K562 (cell line): Measurements from ENCODE around the gene SCYGR2. TPM values are rescaled to one million over a fixed set of nuclear protein-coding genes. Genes with fewer than 3 reads are reported as not detected.

Experiments
- ATAC-seq: fragments of 200-7000 bp; cut with Tn5 transposase; 3 replicates; pipeline ENCODE4 v1.9.1; 2020; ENCODE audit warnings: moderate library complexity
- BruUV-seq: library from RNA; stranded (reverse); fragments of 400-500 nt; replicated peaks from 2 replicates; lab custom pipeline; 2021; lab: Mats Ljungman, UMichigan
- CTCF ChIA-PET: fragments of 300-600 bp; formaldehyde crosslinking; extraction: SDS; loops from one replicate; lab custom pipeline; 2021; ENCODE audit warnings: low intra/inter-chr PET ratio; lab: Yijun Ruan, JAX
- POLR2A ChIA-PET: fragments of 300-600, 350-650 bp; sonication (Branson Sonifier 250); formaldehyde crosslinking; extraction: SDS; loops from one replicate; lab custom pipeline; 2021; ENCODE audit warnings: antibody characterized with exemption, inconsistent platforms; lab: Yijun Ruan, JAX
- DNase-seq, 4 experiments: peaks; one replicate each; pipeline versions ENCODE4 v3.0.0 to v3.0.0-alpha.2; 2011 to 2018; ENCODE audit warnings: low spot score in 3 of 4, mixed read lengths in 3 of 4; ENCODE audit errors: extremely low read depth in 1 of 4
- FAIRE-seq: peaks from 2 replicates; lab custom pipeline; 2011; peaks lifted over from hg19 to GRCh38; lab: Jason Lieb, UNC
- H2AFZ ChIP-seq: 2 replicates; pipeline ENCODE4 v1.6.0; 2011; ENCODE audit warnings: low read depth, low read length, control low read depth, inconsistent platforms
- H3K27ac ChIP-seq: fragments of 200-600 bp; 3 replicates; pipeline ENCODE4 v1.8.0; 2011; ENCODE audit warnings: low read depth, mild to moderate bottlenecking, control low read depth, inconsistent platforms, low read length, moderate library complexity, mixed read lengths; ENCODE audit errors: extremely low read depth
- H3K27me3 ChIP-seq, 2 experiments: fragments of 300-600 bp in 1 of 2; 2 replicates in 1 of 2; 3 replicates in 1 of 2; pipeline versions ENCODE4 v1.6.0 to v1.8.0; 2011; ENCODE audit warnings: inconsistent platforms in 2 of 2, low read length in 2 of 2, mild to moderate bottlenecking in 1 of 2, mixed read lengths in 1 of 2, moderate library complexity in 1 of 2; ENCODE audit not compliant: control insufficient read depth in 2 of 2, insufficient read depth in 2 of 2
- H3K36me3 ChIP-seq: fragments of 300-600 bp; 3 replicates; pipeline ENCODE4 v1.8.0; 2011; ENCODE audit warnings: mild to moderate bottlenecking, low read length, inconsistent platforms; ENCODE audit not compliant: control insufficient read depth, insufficient read depth
- H3K4me1 ChIP-seq, 2 experiments: fragments of 200-600 bp in 1 of 2; replicated peaks in 1 of 2; 2 replicates in 1 of 2; 3 replicates in 1 of 2; pipeline versions ENCODE4 v1.5.1 to v1.8.0; 2011; ENCODE audit warnings: inconsistent platforms in 2 of 2, low read length in 2 of 2, mild to moderate bottlenecking in 1 of 2, mixed read lengths in 1 of 2, moderate library complexity in 1 of 2; ENCODE audit not compliant: control insufficient read depth in 2 of 2, insufficient read depth in 2 of 2
- H3K4me2 ChIP-seq: 2 replicates; pipeline ENCODE4 v1.6.1; 2011; ENCODE audit warnings: low read length, control low read depth, inconsistent platforms, mixed read lengths; ENCODE audit not compliant: insufficient read depth
- H3K4me3 ChIP-seq: fragments of 200-600 bp; sonication (generic), shearing (Covaris generic); 2 replicates; pipeline ENCODE4 v1.5.1; 2016; ENCODE audit warnings: control low read depth, inconsistent platforms
- H3K79me2 ChIP-seq: fragments of 200-600 bp; 3 replicates; pipeline ENCODE4 v1.8.0; 2011; ENCODE audit warnings: low read length, inconsistent platforms; ENCODE audit not compliant: control insufficient read depth, insufficient read depth
- H3K9ac ChIP-seq, 2 experiments: 2 replicates each; pipeline versions ENCODE4 v1.6.0 to v1.6.1; 2011; ENCODE audit warnings: low read depth in 2 of 2, low read length in 2 of 2, control low read depth in 1 of 2, inconsistent platforms in 1 of 2, mild to moderate bottlenecking in 1 of 2, mixed read lengths in 1 of 2; ENCODE audit not compliant: insufficient read depth in 1 of 2
- H3K9me1 ChIP-seq: one replicate; pipeline ENCODE4 v1.6.0; 2011; ENCODE audit warnings: inconsistent platforms, mild to moderate bottlenecking, low read length, moderate library complexity; ENCODE audit not compliant: control insufficient read depth, insufficient read depth
- H3K9me3 ChIP-seq: replicated peaks from 2 replicates; pipeline ENCODE4 v1.5.1; 2011; ENCODE audit warnings: low read depth, low read length, inconsistent platforms; ENCODE audit not compliant: control insufficient read depth, insufficient read depth
- H4K20me1 ChIP-seq: replicated peaks from 2 replicates; pipeline ENCODE4 v1.6.1; 2011; ENCODE audit warnings: low read length, inconsistent platforms, mixed read lengths; ENCODE audit not compliant: control insufficient read depth, insufficient read depth
- ARHGAP35 ChIP-seq: fragments of 450-650 bp; IDR thresholded peaks from 2 replicates; pipeline ENCODE4 v1.6.1; 2018; ENCODE audit not compliant: partially characterized antibody
- CBX5 ChIP-seq: IDR thresholded peaks from 2 replicates; pipeline ENCODE4 v1.6.1; 2014; ENCODE audit warnings: low read depth, borderline replicate concordance
- E4F1 ChIP-seq: fragments of 250-450 bp; sonication (Bioruptor Pico); IDR thresholded peaks from 2 replicates; pipeline ENCODE4 v1.5.0; 2021; ENCODE audit warnings: mild to moderate bottlenecking, borderline replicate concordance
- GTF2F1 ChIP-seq: IDR thresholded peaks from 2 replicates; pipeline ENCODE4 v1.6.1; 2011; ENCODE audit warnings: low read depth, low read length, improper control_type of control experiment
- HNRNPK ChIP-seq: fragments of 200-400 bp; formaldehyde crosslinking; IDR thresholded peaks from one replicate; pipeline ENCODE4 v1.6.1; 2018; ENCODE audit warnings: mild to moderate bottlenecking, low read depth, low read length; ENCODE audit not compliant: poor library complexity, severe bottlenecking
- MBD1 ChIP-seq: fragments of 250-450 bp; sonication (Bioruptor Pico); IDR thresholded peaks from 2 replicates; pipeline ENCODE4 v1.8.0; 2022; ENCODE audit warnings: inconsistent platforms
- NR2C1 ChIP-seq, 2 experiments: fragments of 450-650 bp; IDR thresholded peaks; 2 replicates each; pipeline ENCODE4 v1.6.1; 2017; ENCODE audit warnings: mild to moderate bottlenecking in 2 of 2, antibody characterized with exemption in 1 of 2, inconsistent platforms in 1 of 2, missing compliant biosample characterization in 1 of 2, missing genetic modification characterization in 1 of 2
- NR2F6 ChIP-seq: fragments of 450-650 bp; formaldehyde crosslinking; IDR thresholded peaks from 2 replicates; pipeline ENCODE4 v1.4.0; 2020; ENCODE audit warnings: mild to moderate bottlenecking
- TFAP4 ChIP-seq: sonication (generic); formaldehyde crosslinking; IDR thresholded peaks from 2 replicates; pipeline ENCODE4 v1.8.0; 2022; ENCODE audit warnings: missing genetic modification reagents, mild to moderate bottlenecking, moderate library complexity, borderline replicate concordance
- TOE1 ChIP-seq, 2 experiments: fragments of 450-650 bp in 1 of 2; sonication (generic) in 1 of 2; formaldehyde crosslinking in 1 of 2; IDR thresholded peaks; 2 replicates each; pipeline versions ENCODE4 v1.7.1 to v1.8.0; 2016 to 2022; ENCODE audit warnings: borderline replicate concordance in 2 of 2, mild to moderate bottlenecking in 2 of 2, antibody characterized with exemption in 1 of 2, inconsistent platforms in 1 of 2, low read depth in 1 of 2, missing genetic modification reagents in 1 of 2, moderate library complexity in 1 of 2
- ZNF217 ChIP-seq: sonication (generic); formaldehyde crosslinking; IDR thresholded peaks from 2 replicates; pipeline ENCODE4 v1.8.0; 2022; ENCODE audit warnings: mild to moderate bottlenecking, missing genetic modification reagents
- ZNF232 ChIP-seq: sonication (generic); formaldehyde crosslinking; IDR thresholded peaks from 2 replicates; pipeline ENCODE4 v1.8.0; 2022; ENCODE audit warnings: mild to moderate bottlenecking, missing genetic modification reagents
- ZNF76 ChIP-seq: fragments of 250-450 bp; sonication (Bioruptor Pico); IDR thresholded peaks from 2 replicates; pipeline ENCODE4 v1.4.0; 2020; ENCODE audit warnings: mild to moderate bottlenecking, moderate library complexity, borderline replicate concordance
- WGBS: fragments of 100-300 bp; shearing (Covaris generic); methylation state at CpG from one replicate; pipeline ENCODE4 v1.1.6; 2016; ENCODE audit warnings: low coverage, mixed read lengths; ENCODE audit not compliant: insufficient coverage; ENCODE audit errors: missing lambda C conversion rate; 5-methylcytosine and 5-hydroxymethylcytosine counted together
- in situ Hi-C: fragments of 300-500 bp; cut with MboI; formaldehyde crosslinking; loops from 4 replicates; pipeline ENCODE4 v1.15.0; 2018; ENCODE audit warnings: inconsistent platforms, mixed read lengths
- intact Hi-C: fragments of 100-400 bp; cut with micrococcal nuclease; formaldehyde crosslinking; loops from 2 replicates; pipeline ENCODE4 v1.14.2; 2022
- polyA plus RNA-seq, 8 experiments: library from polyadenylated mRNA; depleted of rRNA in 4 of 8; stranded (reverse) in 5 of 8; unstranded in 3 of 8; fragments of >200 nt; fragmentation: Nextera tagmentation in 2 of 8; fragmentation: Illumina TruSeq in 1 of 8; extraction: Ambion mirVana in 2 of 8; extraction: Trizol in 1 of 8; gene quantifications; 2 replicates each; pipeline versions ENCODE4 v1.2.1 to v1.2.3, GENCODE V29; 2011 to 2014; ENCODE audit warnings: inconsistent platforms in 1 of 8, missing spikeins in 1 of 8
- total RNA-seq, 7 experiments: library from RNA; depleted of rRNA in 6 of 7; stranded (reverse); fragments of >200 nt in 6 of 7; fragmentation: Illumina TruSeq in 2 of 7; extraction: Trizol in 2 of 7; gene quantifications; 2 replicates each; pipeline versions ENCODE4 v1.2.1 to v1.2.3, GENCODE V29; 2011 to 2021; ENCODE audit warnings: low replicate concordance in 1 of 7

SCYGR2 gene
- total and polyA plus RNA-seq, 9 of the 15 experiments (the other 6 are each of a cell fraction or from before 2014, with no cell fraction given), result not detected

- ChIA-PET POLR2A (interaction anchor here (1.0 kb wide), 1 partner anchor 34 kb away, joined by 3 read pairs; no protein-coding TSS in a partner anchor), CTCF (no interaction called here)
- in situ Hi-C loops, result no loop called here
- no peak for TF ChIP-seq ZNF232 (CRISPR knock-in tag)
- no peak for TF ChIP-seq HNRNPK
- TF ChIP-seq CBX5, result no peak
- TF ChIP-seq ZNF76 (CRISPR knock-in tag), result no peak
- TF ChIP-seq ARHGAP35, result no peak
- no peak for TF ChIP-seq NR2F6 (CRISPR knock-in tag)
- TF ChIP-seq E4F1 (CRISPR knock-in tag), result no peak
- no peak for TF ChIP-seq NR2C1 (IDR thresholded peaks at IDR 0.05)
- TF ChIP-seq NR2C1 (tag; IDR thresholded peaks at IDR 0.05), result no peak
- TF ChIP-seq TFAP4, result no peak
- no peak for TF ChIP-seq MBD1 (CRISPR knock-in tag)
- no peak for TF ChIP-seq GTF2F1
- no peak for TF ChIP-seq TOE1 (IDR thresholded peaks at IDR 0.05; ENCODE audit: borderline replicate concordance)
- TF ChIP-seq TOE1 (CRISPR knock-in tag; IDR thresholded peaks at IDR 0.05; ENCODE audit: borderline replicate concordance, low read depth), result no peak
- TF ChIP-seq ZNF217 (CRISPR knock-in tag), result no peak
Observed at GRCh38 chr2:227579791-227580190, 18.9 kb upstream of the SCYGR2 start.

More at GRCh38 chr2:227579791-227580190, 18.9 kb upstream of the SCYGR2 start:
- no peak overlapping the region for H2AFZ ChIP-seq
- no peaks in the 10 kb centered on the region for H3K9me1 ChIP-seq
- BruUV-seq, result no TSS peak
- no peak overlapping the region for H3K27ac ChIP-seq
- H4K20me1 ChIP-seq, result no peaks in the 10 kb centered on the region
- H3K4me2 ChIP-seq, result no peak overlapping the region
- H3K4me3 ChIP-seq, result no peak overlapping the region
- no peak for DNase-seq
- H3K27me3 ChIP-seq, result no peaks in the 10 kb centered on the region
- H3K9ac ChIP-seq, result no peak overlapping the region
- H3K36me3 ChIP-seq, result no peaks in the 10 kb centered on the region
- no peaks in the 10 kb centered on the region for H3K4me1 ChIP-seq
- FAIRE-seq, result no peak
- intact Hi-C loops, result no loop called here
- ATAC-seq, result no peak
- WGBS, result 0% methylated on average over 1 of the region's 1 CpG
- H3K79me2 ChIP-seq, result no peaks in the 10 kb centered on the region
- H3K9me3 ChIP-seq, result no peaks in the 10 kb centered on the region
